ENCODE measurements around the gene ZNF181.
"Not testable (repeated sequence)": the region's sequence is repeated elsewhere in the genome, so short reads cannot be mapped to it uniquely, and the experiment has no call there.

ZNF181 gene

DNA sequence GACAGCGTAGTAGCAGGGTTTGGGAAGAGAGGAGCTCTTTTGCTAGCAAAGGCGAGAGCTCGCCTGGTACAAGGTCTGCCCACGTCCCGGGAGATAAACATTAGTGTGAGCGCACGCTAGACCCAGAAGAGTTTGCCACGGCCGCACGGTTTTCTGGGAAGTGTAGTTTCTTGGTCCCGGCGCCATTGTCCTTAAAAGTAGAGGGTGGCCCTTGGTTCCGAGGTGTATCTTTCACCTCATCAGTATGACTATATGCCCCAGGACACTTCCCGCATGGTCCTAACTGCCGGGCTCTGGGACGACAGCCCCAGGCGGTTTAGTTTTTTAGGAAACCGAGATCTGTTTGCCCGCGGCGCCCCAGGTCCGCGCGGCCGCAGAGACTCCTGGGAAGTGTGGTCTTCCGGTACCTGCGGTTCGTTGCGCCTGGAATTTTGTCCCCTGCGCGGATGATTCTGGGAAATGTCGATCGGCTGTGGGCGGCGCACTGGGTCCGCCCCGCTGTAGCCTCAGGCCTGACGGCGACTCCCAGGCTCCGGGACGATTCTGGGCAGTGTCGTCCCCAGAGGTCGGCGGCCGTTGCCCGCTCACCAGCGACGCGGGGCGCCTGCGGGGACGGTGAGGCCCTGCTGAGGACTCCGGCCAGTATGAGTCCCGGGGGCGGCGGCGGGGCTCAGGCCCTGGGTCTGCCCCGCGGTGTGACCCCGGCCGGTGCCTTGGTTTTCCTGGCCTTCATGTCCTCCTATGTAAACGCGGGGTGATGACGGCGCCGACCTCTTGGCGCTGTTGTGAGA is at the start of gene ZNF181:
ZNF181 (plus strand) TSS at position 498 of the 791 bp plus-strand sequence. CDS start 795 bp downstream, outside the sequence.
- peak; percentile 97 for DNase-seq

DNA sequence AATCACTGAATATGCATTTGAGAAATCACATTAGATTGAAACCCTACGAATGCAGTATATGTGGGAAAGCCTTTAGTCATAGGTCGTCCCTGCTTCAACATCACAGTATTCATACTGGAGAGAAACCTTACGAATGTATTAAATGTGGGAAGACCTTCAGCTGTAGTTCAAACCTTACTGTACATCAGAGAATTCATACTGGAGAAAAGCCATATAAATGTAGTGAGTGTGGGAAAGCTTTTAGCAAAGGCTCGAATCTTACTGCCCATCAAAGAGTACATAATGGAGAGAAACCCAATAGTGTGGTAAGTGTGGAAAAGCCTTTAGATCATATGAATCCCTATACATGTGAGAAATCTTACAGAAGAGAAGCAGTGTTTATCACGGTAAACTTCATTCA is 48.8 kb upstream of the ZNF181 start:
- DNase-seq: not testable (repeated sequence)

DNA sequence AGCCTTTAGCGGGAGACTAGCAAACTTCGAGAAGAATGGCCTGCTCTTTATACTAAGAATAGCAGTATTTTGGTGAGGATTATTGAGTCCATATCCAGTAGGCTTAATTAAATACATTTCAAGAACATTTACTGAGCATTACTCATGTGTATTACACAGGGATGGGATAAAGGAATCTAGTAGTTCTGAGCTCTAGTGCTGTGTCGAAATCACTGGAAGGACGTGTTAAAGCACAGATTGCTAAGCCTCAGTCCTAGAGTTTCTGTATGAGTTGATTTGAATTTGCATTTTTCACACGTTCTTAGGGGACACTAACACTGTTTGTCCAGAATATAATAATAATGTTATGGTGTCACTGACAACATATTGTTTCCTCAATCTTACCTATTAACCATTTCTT is 47.6 kb upstream of the ZNF181 start:
- no peak for DNase-seq

DNA sequence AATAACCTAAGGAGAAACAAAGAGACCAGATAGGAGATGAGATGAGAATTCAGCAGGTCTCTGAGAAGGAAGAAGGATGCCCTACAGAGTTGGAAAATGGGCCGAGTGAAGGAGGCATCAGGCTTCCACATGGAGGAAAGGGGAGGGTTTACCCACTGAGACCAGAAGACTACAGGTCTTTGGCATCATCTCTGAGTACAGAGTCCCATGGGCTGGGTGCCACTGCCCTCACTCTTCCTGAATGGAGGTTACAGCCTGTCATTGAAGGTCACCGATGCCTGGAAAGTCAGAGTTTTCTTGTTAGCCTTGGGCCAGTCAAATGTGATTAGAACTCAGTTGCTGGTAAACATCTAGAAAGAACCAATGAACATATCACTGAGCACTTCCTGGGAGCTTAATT is 46.7 kb upstream of the ZNF181 start:
- DNase-seq: no peak

DNA sequence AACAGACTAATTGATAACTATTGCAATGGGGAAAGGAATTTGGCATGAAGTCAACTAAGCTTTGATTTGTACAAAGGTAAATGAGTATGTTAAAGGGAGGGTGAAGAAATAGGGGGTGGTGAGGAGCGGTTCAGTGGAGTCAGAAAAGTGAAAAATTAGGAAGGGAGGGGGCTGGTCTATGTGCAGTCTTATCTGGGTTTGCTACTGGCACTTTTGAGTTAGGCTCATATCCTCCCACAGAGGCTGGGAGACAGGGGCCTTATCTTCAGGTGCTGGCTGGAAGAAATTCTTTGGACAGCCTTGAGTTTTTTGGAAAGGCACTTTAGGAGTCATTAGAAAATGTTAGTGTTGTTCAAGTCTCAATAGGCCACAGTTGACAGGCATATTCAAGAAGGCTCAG is 45.5 kb upstream of the ZNF181 start:
- no peak for DNase-seq

DNA sequence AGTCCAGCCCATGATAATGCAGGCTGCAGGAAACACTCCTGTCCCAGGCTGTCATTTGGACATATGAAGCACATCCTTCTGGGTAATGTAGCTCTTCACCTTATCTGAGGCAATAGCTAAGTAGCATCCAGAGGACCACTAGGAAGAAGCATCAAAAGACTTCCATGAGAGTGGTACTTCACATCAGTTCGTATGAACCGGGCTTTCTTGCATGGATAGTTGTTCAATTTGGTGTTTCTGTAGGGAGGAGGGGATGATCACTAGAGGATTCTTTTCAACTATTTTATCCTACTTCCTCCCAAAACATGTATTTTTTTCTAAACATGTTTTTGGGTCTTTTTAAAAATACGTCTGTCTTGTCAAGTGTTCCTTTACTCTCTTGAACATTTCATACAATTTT is 43.7 kb upstream of the ZNF181 start:
- DNase-seq: no peak

DNA sequence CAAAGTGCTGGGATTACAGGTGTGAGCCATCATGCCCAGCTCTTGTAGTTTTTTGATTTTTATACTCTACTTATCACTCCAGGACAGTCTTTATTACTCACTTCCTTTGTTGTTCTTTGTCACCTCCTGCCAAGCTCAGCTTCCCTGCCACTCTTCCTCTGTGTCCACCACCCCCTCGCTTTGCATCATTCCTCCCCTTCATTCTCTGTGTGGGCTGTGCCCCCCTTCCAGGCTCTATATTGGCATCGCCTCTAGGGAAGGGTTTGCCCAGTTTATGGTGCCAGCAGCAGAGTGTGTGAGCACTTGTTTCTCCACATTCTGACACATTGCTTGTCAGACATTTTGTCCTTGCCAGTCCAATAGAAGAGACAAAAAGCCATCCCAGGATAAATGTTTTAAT is 41.5 kb upstream of the ZNF181 start:
- no peak for DNase-seq

DNA sequence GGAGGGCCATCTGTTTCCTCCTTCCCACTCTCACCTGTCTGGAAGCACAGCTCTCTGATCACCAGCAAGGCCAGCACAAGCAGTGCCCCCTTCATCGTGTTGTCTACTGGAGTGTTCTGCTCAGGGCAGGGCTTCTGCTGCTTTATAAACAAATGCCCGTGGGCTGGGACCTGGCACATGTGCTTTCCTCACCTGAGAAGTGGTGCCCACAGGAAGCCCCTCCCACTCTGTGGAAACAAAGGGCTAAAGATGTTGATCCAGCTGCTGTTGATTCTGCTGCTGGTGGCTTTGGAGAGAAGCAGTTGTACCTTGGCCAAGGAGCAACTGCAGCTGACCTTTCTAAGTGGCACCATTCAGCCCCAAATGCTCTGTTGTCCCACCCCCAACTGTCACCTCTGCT is 26.4 kb upstream of the ZNF181 start:
- DNase-seq: no peak

DNA sequence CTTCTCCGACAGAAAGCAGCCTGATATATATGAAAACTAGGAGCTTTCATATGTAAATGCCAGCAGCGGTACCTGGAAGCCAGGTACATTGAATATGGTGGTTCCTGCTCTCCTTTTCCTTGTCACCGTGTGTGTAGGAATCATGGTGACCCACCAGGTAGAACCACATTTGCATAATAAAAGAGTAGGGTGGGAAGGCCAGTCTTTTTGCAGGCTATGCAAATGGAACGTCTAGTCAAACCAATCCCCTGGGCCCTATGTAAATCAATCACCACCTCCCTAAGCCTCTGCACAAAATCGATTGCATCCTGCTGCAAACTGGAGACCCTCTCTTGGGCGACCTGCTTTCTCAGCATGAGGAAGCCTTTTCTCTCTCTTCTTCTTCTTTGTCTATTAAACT is 22.2 kb upstream of the ZNF181 start:
- no peak for DNase-seq

DNA sequence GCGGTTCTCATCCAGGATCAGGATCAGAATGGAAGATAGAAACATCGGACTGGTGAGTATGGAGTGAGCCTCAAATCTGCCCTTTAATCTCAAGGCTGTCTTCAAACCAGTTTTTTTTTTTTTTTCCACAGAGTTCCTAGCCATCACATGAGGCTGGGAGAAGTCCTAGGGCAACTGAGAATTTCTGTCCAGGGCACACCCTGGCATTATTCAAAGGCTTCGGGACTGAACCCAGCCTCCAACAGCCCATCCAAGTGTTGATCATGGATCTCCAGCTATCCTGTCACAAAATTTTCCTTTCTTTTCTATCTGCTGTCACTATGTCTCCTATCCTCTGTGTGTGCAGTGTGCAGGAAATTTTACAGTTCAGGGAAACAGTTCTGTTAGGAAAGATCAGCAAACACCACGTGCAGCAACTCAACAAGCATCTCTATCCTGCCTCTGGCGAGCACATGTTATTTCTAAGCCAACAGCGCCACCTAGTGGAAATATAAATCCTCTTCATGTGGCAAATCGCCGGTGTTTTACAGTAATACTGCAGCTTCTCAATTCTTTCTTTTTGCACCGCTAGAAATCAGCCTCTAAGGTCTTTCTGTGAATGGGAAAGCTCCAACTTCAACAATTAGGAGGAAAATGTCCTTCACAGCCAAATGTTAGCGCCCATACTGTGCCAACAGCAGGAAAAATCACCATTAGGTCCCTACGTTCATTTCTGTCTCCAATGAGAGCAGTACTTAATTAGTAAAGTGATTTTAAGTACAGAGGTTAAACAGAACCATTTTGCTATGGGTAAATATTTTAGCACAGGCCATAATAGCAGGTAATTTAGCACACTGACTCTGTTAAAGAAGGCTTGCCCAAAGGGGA is 21.4 kb upstream of the ZNF181 start:
- DNase-seq: peak; percentile 91

DNA sequence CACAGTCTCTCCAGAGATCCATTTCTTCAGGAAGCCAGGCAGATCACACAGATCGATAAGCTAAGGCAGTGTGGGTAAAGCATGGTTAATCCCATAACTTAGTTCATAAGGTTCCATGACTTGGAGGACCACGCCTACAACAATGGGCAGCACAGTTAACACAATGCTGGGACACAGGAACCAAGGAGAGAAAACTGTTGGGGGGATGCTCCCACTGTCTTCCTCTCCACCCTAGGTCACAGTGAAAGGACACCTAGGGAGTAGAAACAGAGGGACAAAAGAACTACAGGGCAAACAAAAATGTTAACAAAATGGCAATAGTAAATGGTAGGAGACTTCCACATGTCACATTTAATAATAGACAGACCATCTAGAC is 20.8 kb upstream of the ZNF181 start:
- DNase-seq: peak; percentile 5

DNA sequence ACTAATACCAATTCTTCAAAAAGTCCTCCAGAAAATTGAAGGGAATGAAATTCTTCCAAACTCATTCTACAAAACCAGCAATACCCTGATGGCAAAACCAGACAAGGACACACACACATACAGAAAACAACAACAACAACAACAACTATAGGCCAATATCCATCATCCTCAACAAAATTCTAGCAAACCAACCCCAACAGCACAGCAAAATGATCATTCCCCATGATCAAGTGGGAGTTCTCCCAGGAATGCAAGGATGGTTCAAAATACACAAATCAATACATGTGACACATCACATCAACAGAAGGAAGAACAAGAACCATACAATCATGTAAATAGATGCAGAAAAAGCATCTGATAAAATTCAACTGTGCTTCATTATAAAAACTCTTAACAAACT is 18.7 kb upstream of the ZNF181 start:
- DNase-seq: no peak

DNA sequence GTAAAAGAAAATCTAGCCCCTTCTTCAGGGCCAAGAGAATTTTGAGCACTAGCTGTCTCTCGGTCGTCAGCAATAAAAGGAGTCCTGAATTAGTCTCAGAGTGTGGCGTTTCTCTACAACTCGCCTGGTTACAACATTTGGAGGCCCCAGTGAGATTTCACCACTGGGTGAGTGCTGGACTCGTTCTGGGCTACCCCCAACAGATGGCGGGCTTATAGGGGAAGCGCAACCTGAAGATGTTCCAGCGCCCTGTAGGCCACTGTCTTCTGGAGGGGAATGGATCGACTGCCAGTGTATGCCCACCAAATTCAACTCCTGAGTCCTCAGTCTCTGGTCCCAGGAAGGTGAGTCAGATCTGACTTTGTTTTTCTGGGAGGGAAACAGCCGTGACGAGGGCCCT is 11.7 kb upstream of the ZNF181 start:
- no peak for DNase-seq

DNA sequence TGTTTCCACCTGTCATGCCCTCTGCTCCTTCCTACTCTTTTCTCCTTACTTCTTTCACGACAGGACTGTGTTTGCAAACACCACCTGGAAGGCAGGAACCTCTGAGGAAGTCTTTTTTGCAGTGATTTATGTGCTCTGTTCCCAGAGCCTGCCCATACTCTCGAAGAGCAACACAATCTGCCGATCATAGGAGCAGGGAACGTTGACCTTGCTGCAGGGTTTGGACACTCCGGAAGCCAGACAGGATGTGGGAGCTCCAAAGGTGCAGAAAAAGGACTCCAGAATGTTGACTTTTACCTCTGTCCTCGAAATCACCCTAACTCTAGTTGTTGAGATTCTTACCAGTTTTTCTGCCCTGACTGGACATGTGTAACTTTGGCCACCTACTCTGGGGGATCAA is 8.6 kb upstream of the ZNF181 start:
- no peak for DNase-seq

DNA sequence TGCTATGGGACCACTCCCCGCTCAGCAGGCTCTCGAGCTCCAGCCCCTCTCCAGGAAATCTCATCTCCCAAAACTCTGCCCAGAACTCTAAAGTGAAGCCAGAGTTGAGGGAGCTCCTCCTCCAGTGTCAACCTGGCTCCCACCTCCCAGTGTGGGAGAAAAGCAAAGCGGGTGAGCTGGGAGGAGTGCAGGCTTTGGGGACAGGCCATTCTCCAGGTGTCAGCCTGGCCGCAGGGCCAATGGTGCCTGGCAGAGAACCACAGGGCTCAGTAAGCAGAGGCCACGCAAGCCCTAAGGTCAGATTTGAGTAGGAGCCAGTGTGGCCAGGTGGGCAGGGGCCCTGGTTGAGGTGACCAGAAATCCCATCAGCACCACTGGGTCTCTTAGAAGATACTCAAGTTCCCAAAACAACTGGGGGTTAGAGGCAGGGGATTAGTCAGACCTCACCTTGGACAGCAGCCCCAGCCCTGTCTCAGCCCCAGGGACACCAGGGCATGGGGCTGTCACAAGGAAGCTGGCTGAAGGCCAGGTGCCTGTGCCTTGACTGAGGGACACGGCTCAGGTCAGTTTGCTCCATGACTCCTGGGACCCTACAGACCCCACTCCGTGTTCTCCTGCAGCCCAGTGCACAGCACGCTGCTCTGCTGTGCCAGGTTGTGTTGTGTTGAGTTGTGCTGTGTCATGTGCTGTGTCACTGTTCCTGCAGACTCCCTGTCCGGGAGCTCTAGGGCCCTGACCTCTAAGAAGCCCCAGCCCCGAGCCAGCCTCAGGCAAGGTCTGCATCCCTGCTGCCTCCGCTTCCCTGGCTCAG is 2.8 kb upstream of the ZNF181 start:
- DNase-seq: peak; percentile 4

DNA sequence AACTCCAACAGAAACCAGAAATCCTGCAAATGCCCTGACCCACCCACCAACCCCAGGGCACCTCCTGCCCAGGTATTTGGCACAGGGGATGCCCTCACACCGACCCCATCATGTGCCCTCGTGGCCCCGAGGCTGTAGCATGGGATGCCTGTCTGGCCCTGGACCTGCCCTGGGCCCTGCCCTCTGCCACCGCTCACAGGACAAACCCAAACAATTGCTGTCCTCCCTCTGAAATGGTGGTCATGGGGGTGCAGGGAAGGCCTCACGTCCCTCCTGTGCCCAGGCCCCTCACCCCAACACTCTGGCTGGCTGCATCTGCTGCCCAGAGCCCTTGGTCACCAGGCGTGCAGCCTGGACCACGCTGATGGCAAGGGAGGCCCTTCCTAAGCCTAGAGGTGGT is 2.1 kb upstream of the ZNF181 start:
- DNase-seq: no peak

DNA sequence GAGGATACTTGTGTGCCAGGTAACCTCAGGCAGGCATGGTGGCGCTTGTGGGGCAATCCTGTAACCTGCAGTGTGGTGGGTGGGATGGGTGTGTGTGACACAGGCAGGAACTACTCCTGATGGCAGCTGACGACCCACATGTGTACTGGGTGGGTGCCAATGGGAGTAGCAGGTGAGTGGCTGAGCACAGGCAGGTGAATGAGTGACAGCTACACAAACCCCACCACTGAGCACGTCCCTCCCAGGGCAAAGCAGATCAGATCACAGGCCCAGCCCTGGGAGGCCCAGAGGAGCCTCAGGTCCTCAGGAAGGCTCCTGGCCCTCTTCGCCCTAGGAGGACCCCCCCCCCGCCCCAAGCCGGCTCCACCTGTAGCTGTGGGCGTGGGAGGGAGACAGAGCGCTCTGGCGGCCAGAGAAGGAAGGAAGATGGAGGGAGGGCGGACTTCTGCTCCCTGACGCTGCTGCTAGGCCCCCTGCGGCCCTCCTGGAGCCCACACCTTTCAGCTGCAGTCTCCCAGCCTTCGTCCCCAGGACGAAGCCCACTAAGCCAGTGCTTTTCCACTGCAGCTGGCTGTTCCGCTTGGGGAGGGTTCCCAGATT is 1.3 kb upstream of the ZNF181 start:
- peak; percentile 15 for DNase-seq

DNA sequence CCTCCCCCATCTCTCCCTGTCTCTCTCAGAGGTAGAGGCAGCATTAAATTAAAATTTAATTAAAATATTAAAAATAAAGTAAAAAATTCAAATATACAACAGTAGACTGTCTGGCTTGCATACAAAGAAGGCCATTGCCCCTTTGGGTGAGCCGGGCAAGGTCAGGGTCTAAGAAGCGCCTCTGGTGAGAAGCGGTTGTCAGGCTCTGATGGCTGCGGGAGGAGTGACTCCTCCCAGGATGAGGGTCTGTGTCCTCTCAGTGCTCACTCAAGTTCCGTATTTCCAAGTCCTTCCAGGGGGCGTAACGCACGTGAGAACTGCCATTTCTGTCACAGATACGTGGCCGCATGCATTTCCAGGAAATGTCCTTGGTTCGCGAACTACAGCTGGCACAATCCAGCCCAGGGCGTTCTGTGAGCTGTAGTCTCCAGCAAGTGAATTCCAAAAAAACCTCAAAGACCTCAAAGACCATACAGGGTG is 737 bp upstream of the ZNF181 start:
- DNase-seq: peak; percentile 88

DNA sequence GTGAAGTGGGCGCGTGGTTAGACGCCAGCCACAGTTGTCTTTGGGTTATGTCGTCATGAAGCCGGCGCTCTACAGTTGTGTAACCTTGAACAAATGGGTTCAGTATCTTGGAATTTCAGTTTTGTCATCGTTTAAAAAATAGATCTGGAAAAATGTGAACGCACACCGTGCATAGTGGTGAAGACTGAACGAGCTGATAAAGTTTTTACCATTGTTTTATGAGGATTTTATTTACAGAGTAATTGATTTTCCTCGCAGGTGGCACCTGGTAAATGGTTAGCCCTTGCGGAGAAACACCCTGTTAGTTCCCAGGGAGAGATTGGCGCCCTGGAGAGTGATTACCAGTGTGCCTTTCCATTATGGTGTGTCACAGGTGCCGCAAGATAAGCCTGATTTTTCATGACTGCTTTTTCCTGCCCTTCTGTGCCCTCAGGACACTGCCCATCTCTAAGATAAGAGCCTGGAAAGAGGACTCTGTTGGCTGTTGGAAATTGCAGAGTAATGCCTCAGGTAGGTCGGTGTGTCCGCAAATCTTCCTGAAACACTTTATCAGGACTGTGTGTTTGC is 577 bp downstream of the ZNF181 start:
- DNase-seq: peak; percentile 91

DNA sequence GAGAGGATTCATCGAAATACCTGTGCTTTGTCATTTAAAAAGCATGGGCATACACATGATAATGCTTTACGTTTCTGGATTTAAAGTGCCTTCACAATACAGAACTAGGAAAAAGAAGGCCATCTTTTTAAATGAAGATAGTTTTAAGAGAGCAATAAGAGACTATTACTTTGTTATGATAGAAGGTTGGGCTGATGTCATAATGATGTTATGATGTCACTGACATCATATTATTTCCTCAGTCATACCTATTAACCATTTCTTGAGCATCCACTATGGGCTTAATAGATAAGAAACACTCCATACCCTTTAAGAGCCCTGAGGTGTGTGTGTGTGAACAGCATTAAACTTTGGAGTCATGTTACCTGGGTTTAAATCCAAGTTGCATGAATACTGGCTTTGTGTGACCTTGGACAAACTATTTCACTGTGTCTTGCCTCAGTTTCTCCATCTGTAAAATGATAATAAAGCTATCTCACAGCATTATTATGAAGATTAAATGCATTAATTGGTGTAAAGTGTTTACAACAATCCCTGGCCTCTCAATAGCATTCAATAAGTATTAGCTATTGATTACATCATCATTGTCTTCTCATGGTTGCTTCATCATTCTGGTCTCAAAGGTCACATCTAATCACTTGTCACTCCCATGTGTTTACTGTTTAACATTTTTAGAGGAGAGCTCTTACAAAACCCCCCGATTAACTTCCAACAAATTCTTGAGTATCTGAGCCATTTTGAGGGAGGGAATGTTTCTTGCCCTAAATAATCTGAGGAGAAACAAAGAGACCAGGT is 11.1 kb downstream of the ZNF181 start:
- DNase-seq: no peak

DNA sequence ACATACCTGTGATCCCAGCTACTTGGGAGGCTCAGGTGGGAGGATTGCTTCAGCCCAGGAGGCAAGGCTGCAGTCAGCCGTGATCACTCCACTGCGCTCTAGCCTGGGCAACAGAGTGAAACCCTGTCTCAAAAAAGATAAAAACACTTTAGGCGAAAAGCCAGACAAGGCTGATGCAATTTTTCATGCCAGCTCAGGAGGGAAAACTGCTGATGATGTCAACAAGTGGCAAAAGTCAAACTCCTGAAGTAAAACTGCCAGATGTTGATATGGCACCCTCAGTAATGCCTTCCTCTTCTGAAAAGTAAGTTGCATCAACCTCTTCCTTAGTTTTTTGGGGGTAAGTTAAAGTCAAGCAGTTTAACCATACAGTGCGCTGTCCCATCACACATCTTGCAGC is 23.4 kb downstream of the ZNF181 start:
- DNase-seq: no peak
